ENCODE data around the gene SLC4A2.
"Not testable (repeated sequence)": the region's sequence is repeated elsewhere in the genome, so short reads cannot be mapped to it uniquely, and the experiment has no call there.

- TF ChIP-seq CTCF (conservative IDR thresholded peaks at IDR 0.05; ENCODE audit: low read length); EZH2phosphoT487 (IDR thresholded peaks at IDR 0.05; ENCODE audit: borderline replicate concordance): not testable (repeated sequence)
Measured at GRCh38 chr7:151026771-151027727, 32.3 kb upstream of the SLC4A2 start.

Data from Loucy (cell line).